Neural crest cell (in vitro differentiated cells): Measurements from ENCODE around the gene RBM4B. TPM values are rescaled to one million over a fixed set of nuclear protein-coding genes. Genes with fewer than 3 reads are reported as not detected.

Experiments
- DNase-seq: peaks from one replicate; pipeline ENCODE4 v3.0.0; 2021; ENCODE audit warnings: low read depth, mixed read lengths, low spot score
- H3K27ac Mint-ChIP-seq: one replicate; pipeline ENCODE4 v1.8.0; 2021; ENCODE audit warnings: mild to moderate bottlenecking, mixed read lengths; ENCODE audit not compliant: unreplicated experiment
- H3K27me3 Mint-ChIP-seq: 2 replicates; pipeline ENCODE4 v1.8.0; 2021; ENCODE audit warnings: low read depth, mild to moderate bottlenecking, mixed read lengths
- H3K36me3 Mint-ChIP-seq: 2 replicates; pipeline ENCODE4 v1.8.0; 2021; ENCODE audit warnings: low read depth, mild to moderate bottlenecking, mixed read lengths
- H3K4me1 Mint-ChIP-seq: 2 replicates; pipeline ENCODE4 v1.8.0; 2021; ENCODE audit warnings: mixed read lengths
- H3K4me3 Mint-ChIP-seq: one replicate; pipeline ENCODE4 v1.8.0; 2021; ENCODE audit warnings: mild to moderate bottlenecking, mixed read lengths
- H3K9me3 Mint-ChIP-seq: 2 replicates; pipeline ENCODE4 v1.8.0; 2021; ENCODE audit warnings: mixed read lengths
- total RNA-seq: library from RNA; stranded (reverse); gene quantifications from 2 replicates; pipeline ENCODE4 v1.2.1, GENCODE V29; 2021
- TF ChIP-seq, protein P1 (sequence below): fragments of 200-600 bp; sonication (generic); conservative IDR thresholded peaks from 2 replicates; pipeline ENCODE4 v1.5.0; 2021; ENCODE audit warnings: antibody characterized with exemption, mild to moderate bottlenecking

Gene RBM4B
- total RNA-seq, 1 donor from 2014 or later: 61.9 TPM

GRCh38 chr11:66688561-66689534, 11.2 kb upstream of the RBM4B start:
- TF ChIP-seq, protein P1, sequence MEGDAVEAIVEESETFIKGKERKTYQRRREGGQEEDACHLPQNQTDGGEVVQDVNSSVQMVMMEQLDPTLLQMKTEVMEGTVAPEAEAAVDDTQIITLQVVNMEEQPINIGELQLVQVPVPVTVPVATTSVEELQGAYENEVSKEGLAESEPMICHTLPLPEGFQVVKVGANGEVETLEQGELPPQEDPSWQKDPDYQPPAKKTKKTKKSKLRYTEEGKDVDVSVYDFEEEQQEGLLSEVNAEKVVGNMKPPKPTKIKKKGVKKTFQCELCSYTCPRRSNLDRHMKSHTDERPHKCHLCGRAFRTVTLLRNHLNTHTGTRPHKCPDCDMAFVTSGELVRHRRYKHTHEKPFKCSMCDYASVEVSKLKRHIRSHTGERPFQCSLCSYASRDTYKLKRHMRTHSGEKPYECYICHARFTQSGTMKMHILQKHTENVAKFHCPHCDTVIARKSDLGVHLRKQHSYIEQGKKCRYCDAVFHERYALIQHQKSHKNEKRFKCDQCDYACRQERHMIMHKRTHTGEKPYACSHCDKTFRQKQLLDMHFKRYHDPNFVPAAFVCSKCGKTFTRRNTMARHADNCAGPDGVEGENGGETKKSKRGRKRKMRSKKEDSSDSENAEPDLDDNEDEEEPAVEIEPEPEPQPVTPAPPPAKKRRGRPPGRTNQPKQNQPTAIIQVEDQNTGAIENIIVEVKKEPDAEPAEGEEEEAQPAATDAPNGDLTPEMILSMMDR: no peak
- no peak overlapping the region for H3K27ac Mint-ChIP-seq
- peaks cover 4% of the 10 kb centered on the region for H3K4me1 Mint-ChIP-seq

GRCh38 chr11:66687831-66688281, 10.2 kb upstream of the RBM4B start:
- peaks cover 4% of the 10 kb centered on the region for H3K36me3 Mint-ChIP-seq
- DNase-seq: no peak
- TF ChIP-seq, protein P1: no peak
- H3K27me3 Mint-ChIP-seq: no peaks in the 10 kb centered on the region
- no peaks in the 10 kb centered on the region for H3K9me3 Mint-ChIP-seq
- H3K4me3 Mint-ChIP-seq: no peak overlapping the region
- H3K4me1 Mint-ChIP-seq: peaks cover 4% of the 10 kb centered on the region
- H3K27ac Mint-ChIP-seq: no peak overlapping the region

More at GRCh38 chr11:66688561-66689534, 11.2 kb upstream of the RBM4B start:
- H3K27me3 Mint-ChIP-seq: no peaks in the 10 kb centered on the region
- DNase-seq: no peak
- no peak overlapping the region for H3K4me3 Mint-ChIP-seq
- no peaks in the 10 kb centered on the region for H3K36me3 Mint-ChIP-seq
- no peaks in the 10 kb centered on the region for H3K9me3 Mint-ChIP-seq

DNA sequence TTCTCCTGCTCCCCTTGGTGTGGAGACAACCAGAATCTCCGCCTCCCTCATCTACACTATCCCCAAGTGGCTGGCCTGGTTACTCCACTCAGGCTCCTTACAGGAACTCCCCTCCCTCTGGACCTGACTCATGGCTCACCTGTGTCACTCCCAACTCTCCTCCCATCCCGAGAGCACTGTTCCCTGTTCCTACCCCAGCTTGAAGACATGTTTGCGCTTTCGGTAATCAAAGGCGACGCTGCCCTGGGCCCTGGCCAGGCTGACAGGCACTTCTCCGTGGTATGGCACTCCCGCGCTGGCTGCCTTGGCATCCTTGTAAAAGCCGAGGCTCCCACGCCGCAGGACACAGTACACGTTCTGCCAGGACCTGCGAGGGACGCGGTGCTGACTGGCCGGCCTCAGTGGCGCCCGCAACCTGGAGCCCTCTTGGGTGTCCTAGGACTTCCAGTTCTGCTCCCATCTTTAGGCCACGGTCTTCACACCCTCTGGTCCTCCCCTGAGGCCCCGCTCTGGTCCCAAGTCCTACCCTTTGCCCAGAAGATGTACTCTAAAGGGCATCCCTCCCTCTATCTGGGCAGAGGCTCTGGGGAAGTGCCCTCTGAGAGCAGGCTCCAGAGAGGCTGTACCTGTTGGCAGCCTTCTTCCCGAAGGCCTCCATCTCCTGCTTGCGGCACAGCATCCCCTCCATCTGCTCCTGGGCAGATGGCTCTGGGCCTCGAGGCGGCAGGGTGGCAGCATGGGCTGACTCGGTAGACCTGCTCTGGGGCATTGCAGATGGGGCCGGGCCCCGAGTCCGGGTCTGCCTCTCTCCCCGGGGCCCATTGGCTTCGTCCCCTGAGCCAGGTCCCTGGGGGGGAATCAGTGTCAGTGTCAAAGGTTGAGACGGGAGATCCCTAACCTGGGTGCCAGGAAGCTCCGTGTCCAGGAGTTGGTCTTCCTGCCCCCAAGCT, 9.4 kb upstream of the RBM4B start:
- Mint-ChIP-seq H3K27me3 (no peaks in the 10 kb centered on the region), H3K9me3 (no peaks in the 10 kb centered on the region), H3K4me3 (no peak overlapping the region), H3K36me3 (peaks cover 4% of the 10 kb centered on the region), H3K4me1 (peaks cover 4% of the 10 kb centered on the region), H3K27ac (peak overlapping the region; percentile 35)
- TF ChIP-seq, protein P1: no peak
- DNase-seq: no peak

DNA sequence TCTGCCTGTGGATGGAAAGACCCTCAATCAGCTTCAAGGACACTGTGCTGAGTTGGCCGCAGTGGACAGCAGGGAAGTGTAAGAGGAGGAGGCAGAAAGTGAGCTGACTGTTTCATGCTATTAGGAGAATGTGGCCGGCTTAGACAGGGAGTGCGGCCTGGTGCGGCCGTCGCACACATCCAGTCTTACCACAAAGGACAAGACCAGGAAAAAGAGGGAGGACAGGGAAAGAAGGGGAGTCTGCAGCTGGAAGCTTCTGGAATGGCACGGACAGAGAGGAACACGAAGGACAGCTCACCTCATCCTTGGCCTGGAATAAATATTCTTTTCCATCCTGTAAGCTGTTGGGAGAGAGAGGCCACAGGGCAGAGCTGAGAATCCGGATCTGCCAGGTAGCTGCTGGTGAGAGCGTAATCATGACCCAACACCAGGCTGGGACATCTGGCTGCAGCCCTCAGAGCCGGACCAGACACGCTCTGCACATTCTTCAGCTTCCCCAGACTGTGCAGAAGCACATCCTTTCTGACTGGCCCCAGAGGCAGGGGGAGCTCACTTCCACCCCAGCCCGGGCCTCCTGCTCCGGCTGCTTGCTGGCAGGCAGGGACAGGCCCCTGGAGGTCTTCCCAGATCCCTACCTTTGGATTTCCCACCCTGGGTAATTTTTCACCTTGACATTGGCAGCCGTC, 8.6 kb upstream of the RBM4B start:
- peaks cover 4% of the 10 kb centered on the region for H3K4me1 Mint-ChIP-seq
- TF ChIP-seq, protein P1: no peak
- H3K9me3 Mint-ChIP-seq: no peaks in the 10 kb centered on the region
- no peak overlapping the region for H3K4me3 Mint-ChIP-seq
- no peak for DNase-seq
- peak overlapping the region; percentile 35 for H3K27ac Mint-ChIP-seq
- H3K27me3 Mint-ChIP-seq: no peaks in the 10 kb centered on the region
- peaks cover 4% of the 10 kb centered on the region for H3K36me3 Mint-ChIP-seq
